GM23338 (cell line): ENCODE data around the gene COLQ. TPM values are rescaled to one million over a fixed set of nuclear protein-coding genes. Genes with fewer than 3 reads are reported as not detected.
A peak's percentile ranks its signal among the peaks of the same experiment; 100 is the strongest.

ENCODE experiments used
- ATAC-seq: fragments of 200-7000 bp; cut with Tn5 transposase; 3 replicates; pipeline ENCODE4 v1.9.1; 2020
- DNase-seq: peaks from one replicate; pipeline ENCODE4 v3.0.0-alpha.2; 2015; ENCODE audit warnings: low spot score
- H2AFZ ChIP-seq: fragments of 200-600 bp; sonication (generic); 2 replicates; pipeline ENCODE4 v1.8.0; 2016; ENCODE audit warnings: antibody characterized with exemption, mild to moderate bottlenecking, moderate library complexity
- H3F3A ChIP-seq: fragments of 200-600 bp; sonication (generic); replicated peaks from 2 replicates; pipeline ENCODE4 v1.8.0; 2017; ENCODE audit warnings: antibody characterized with exemption, mixed run types, low read depth
- H3K27ac ChIP-seq: fragments of 200-600 bp; sonication (generic); 2 replicates; pipeline ENCODE4 v1.6.1; 2016; ENCODE audit warnings: low read depth
- H3K27me3 ChIP-seq: fragments of 200-600 bp; sonication (generic); 2 replicates; pipeline ENCODE4 v1.8.0; 2016; ENCODE audit warnings: mild to moderate bottlenecking, mixed run types, moderate library complexity; ENCODE audit not compliant: insufficient read depth
- H3K36me3 ChIP-seq: fragments of 200-600 bp; sonication (generic); 2 replicates; pipeline ENCODE4 v1.8.0; 2016; ENCODE audit warnings: mild to moderate bottlenecking; ENCODE audit not compliant: insufficient read depth
- H3K4me1 ChIP-seq: fragments of 200-600 bp; sonication (generic); 2 replicates; pipeline ENCODE4 v1.8.0; 2016; ENCODE audit warnings: mild to moderate bottlenecking, moderate library complexity; ENCODE audit not compliant: insufficient read depth
- H3K4me2 ChIP-seq: fragments of 200-600 bp; sonication (generic); 2 replicates; pipeline ENCODE4 v1.7.1; 2017; ENCODE audit warnings: mixed run types
- H3K4me3 ChIP-seq: fragments of 200-600 bp; sonication (generic); 2 replicates; pipeline ENCODE4 v1.6.1; 2016; ENCODE audit warnings: mixed run types
- H3K79me2 ChIP-seq: fragments of 200-600 bp; sonication (generic); replicated peaks from 2 replicates; pipeline ENCODE4 v1.8.0; 2017; ENCODE audit warnings: mild to moderate bottlenecking; ENCODE audit not compliant: insufficient read depth
- H3K9me2 ChIP-seq: fragments of 200-600 bp; sonication (generic); 2 replicates; pipeline ENCODE4 v1.8.0; 2017; ENCODE audit not compliant: insufficient read depth
- H4K20me1 ChIP-seq: fragments of 200-600 bp; sonication (generic); replicated peaks from 2 replicates; pipeline ENCODE4 v1.8.0; 2017; ENCODE audit warnings: mild to moderate bottlenecking; ENCODE audit not compliant: insufficient read depth
- H3K27ac Mint-ChIP-seq: 2 replicates; pipeline ENCODE4 v1.8.0; 2020; ENCODE audit warnings: inconsistent platforms, mild to moderate bottlenecking, moderate library complexity, mixed read lengths
- H3K27me3 Mint-ChIP-seq: 3 replicates; pipeline ENCODE4 v1.8.0; 2022; ENCODE audit warnings: low read depth, mild to moderate bottlenecking, moderate library complexity, mixed read lengths, inconsistent platforms; ENCODE audit not compliant: insufficient read depth, poor library complexity
- H3K36me3 Mint-ChIP-seq: 3 replicates; pipeline ENCODE4 v1.8.0; 2021; ENCODE audit warnings: low read depth, mild to moderate bottlenecking, inconsistent platforms, moderate library complexity, mixed read lengths
- H3K4me1 Mint-ChIP-seq: 3 replicates; pipeline ENCODE4 v1.8.0; 2020; ENCODE audit warnings: mild to moderate bottlenecking, inconsistent platforms, mixed read lengths
- H3K4me3 Mint-ChIP-seq: 3 replicates; pipeline ENCODE4 v1.8.0; 2021; ENCODE audit warnings: moderate library complexity, mild to moderate bottlenecking, inconsistent platforms, mixed read lengths
- H3K9me3 Mint-ChIP-seq: 3 replicates; pipeline ENCODE4 v1.8.0; 2020; ENCODE audit warnings: moderate library complexity, mild to moderate bottlenecking, inconsistent platforms, mixed read lengths
- CTCF ChIP-seq, 2 experiments: fragments of 200-600 bp in 1 of 2; sonication (generic) in 1 of 2; conservative IDR thresholded peaks; 2 replicates each; pipeline versions ENCODE4 v1.5.1 to v1.6.1; 2016 to 2017; ENCODE audit warnings: antibody characterized with exemption in 2 of 2, low read depth in 2 of 2, mild to moderate bottlenecking in 2 of 2, moderate library complexity in 1 of 2
- ETS1 ChIP-seq: IDR thresholded peaks from 2 replicates; pipeline ENCODE4 v1.6.1; 2016; ENCODE audit warnings: antibody characterized with exemption
- EZH2phosphoT487 ChIP-seq: fragments of 200-600 bp; sonication (generic); IDR thresholded peaks from one replicate; pipeline ENCODE4 v1.8.1; 2018; ENCODE audit warnings: antibody characterized with exemption; ENCODE audit not compliant: unreplicated experiment
- POLR2AphosphoS5 ChIP-seq: IDR thresholded peaks from 2 replicates; pipeline ENCODE4 v1.6.1; 2016; ENCODE audit warnings: antibody characterized with exemption, low read depth
- REST ChIP-seq: IDR thresholded peaks from one replicate; pipeline ENCODE4 v1.6.1; 2018; ENCODE audit warnings: antibody characterized with exemption; ENCODE audit not compliant: unreplicated experiment
- STAT1 ChIP-seq: IDR thresholded peaks from one replicate; pipeline ENCODE4 v1.6.1; 2016; ENCODE audit warnings: antibody characterized with exemption; ENCODE audit not compliant: unreplicated experiment
- ZNF331 ChIP-seq: fragments of 250-450 bp; sonication (Bioruptor Pico); IDR thresholded peaks from 2 replicates; pipeline ENCODE4 v1.5.0; 2020; ENCODE audit warnings: low read depth, mild to moderate bottlenecking, moderate library complexity
- ZNF462 ChIP-seq: fragments of 250-450 bp; sonication (Bioruptor Pico); IDR thresholded peaks from 2 replicates; pipeline ENCODE4 v1.5.0; 2020; ENCODE audit warnings: mild to moderate bottlenecking, moderate library complexity
- polyA plus RNA-seq: library from polyadenylated mRNA; unstranded; fragments of >200 nt; fragmentation: Nextera tagmentation; extraction: Ambion mirVana; gene quantifications from 2 replicates; pipeline ENCODE4 v1.2.1, GENCODE V29; 2016
- total RNA-seq: library from RNA; depleted of rRNA; stranded (reverse); fragments of >200 nt; shearing (Covaris generic); gene quantifications from 2 replicates; pipeline ENCODE4 v1.2.3, GENCODE V29; 2014

COLQ gene
- total and polyA plus RNA-seq, 2 experiments from 2014 or later, result 0.78 to 2.0 TPM

- TF ChIP-seq REST (no peak), STAT1 (no peak), ETS1 (no peak), EZH2phosphoT487 (no peak), CTCF (conservative IDR thresholded peaks at IDR 0.05; ENCODE audit: low read depth in 2 of 2) (no peak)
Observed at GRCh38 chr3:15409239-15409638, 112.3 kb downstream of the COLQ start (continued).

- Histone ChIP-seq H3K27me3 (no peaks in the 10 kb centered on the region), H3K4me1 (no peaks in the 10 kb centered on the region), H3F3A (no peaks in the 10 kb centered on the region), H3K9me2 (no peaks in the 10 kb centered on the region), H3K36me3 (no peaks in the 10 kb centered on the region), H4K20me1 (no peaks in the 10 kb centered on the region), H3K27ac (no peak overlapping the region), H3K4me3 (no peak overlapping the region), H3K4me2 (no peak overlapping the region), H3K79me2 (no peaks in the 10 kb centered on the region), H2AFZ (no peak overlapping the region)
- Mint-ChIP-seq H3K9me3 (no peaks in the 10 kb centered on the region), H3K4me1 (no peaks in the 10 kb centered on the region), H3K27me3 (no peaks in the 10 kb centered on the region), H3K36me3 (peaks cover 4% of the 10 kb centered on the region; the same call in 1 of the 3 replicates), H3K4me3 (no peak overlapping the region), H3K27ac (no peak overlapping the region)
- peak; percentile 80 for DNase-seq
- peak; percentile 76 for ATAC-seq
- no peak for TF ChIP-seq ZNF462 (CRISPR knock-in tag)
- peak; percentile 72 to 90 for TF ChIP-seq CTCF (conservative IDR thresholded peaks at IDR 0.05; ENCODE audit: low read depth in 2 of 2)
- TF ChIP-seq ZNF331, result no peak
- no peak for TF ChIP-seq POLR2AphosphoS5
Observed at GRCh38 chr3:15405448-15406050, 116.0 kb downstream of the COLQ start.
